Non-pigmented ciliary epithelial cell (primary cell): Measurements from ENCODE around the gene EIF2S3B.
"Not testable (repeated sequence)": the region's sequence is repeated elsewhere in the genome, so short reads cannot be mapped to it uniquely, and the experiment has no call there.

Experiments
- DNase-seq: peaks from one replicate; pipeline ENCODE4 v3.0.0-alpha.2; 2010; ENCODE audit warnings: low read depth

The EIF2S3B gene

GRCh38 chr12:10505620-10506019 is at the start of gene EIF2S3B:
TSS of gene EIF2S3B (plus strand) at chr12:10505890. CDS start at chr12:10505903, 13 bp downstream.
- no peak for DNase-seq

GRCh38 chr12:10456856-10457255 is 48.8 kb upstream of the EIF2S3B start:
- no peak for DNase-seq

DNA sequence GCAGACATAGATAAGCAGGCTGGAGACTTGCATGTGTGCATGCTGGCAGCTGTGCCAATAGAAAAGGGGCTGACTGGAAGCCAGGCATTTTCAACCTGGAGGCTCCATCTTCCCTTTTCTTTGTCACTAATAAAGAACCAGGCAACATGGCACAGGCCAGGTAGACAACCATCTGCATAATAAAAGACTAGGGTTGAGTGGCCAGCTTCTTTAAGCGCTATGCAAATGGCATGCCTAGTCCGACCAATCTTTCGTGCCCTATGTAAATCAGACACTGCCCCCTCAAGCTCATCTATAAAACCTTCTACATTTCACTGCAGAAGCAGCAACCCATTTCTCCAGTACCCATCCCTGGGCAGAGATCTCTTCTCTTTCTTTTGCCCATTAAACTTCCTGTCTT is 47.9 kb upstream of the EIF2S3B start:
- no peak for DNase-seq

DNA sequence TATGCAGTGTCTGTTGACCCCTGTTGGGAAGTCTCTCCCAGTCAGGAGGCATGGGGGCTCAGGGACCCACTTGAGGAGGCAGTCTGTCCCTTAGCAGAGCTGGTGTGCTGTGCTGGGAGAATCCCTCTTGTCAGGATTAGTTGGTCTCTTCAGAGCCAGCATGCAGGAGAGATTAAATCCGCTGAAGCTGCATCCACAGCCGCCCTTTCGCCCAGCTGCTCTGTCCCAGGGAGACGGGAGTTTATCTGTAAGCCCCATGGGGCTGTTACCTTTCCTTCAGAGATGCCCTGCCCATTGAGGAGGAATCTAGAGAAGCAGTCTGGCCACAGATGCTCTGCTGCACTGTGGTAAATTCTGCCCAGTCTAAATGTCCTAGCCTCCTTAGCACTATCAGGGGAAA is 39.4 kb upstream of the EIF2S3B start:
- DNase-seq: no peak

GRCh38 chr12:10469701-10470100 is 36.0 kb upstream of the EIF2S3B start:
- no peak for DNase-seq

GRCh38 chr12:10472808-10473207 is 32.9 kb upstream of the EIF2S3B start:
- not testable (repeated sequence) for DNase-seq

- not testable (repeated sequence) for DNase-seq
Observed at GRCh38 chr12:10481901-10482300, 23.8 kb upstream of the EIF2S3B start.

- DNase-seq: not testable (repeated sequence)
Observed at GRCh38 chr12:10487328-10487727, 18.4 kb upstream of the EIF2S3B start.

DNA sequence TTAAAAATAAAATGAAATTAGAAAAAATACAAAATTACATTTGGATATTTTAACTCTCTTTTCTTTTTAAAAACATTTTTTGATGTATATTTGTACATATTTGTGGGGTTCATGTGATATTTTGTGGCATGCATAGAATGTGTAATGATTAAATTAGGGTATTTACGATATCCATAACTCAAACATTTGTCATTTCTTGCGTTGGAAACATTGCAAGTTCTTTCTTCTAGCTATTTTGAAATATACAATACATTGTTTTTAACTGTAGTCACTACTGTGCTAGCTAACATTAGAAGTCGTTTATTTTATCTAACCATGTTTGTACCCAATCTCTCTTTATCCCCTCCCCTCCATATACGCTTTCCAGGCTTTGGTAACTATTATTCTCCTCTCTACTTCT is 13.9 kb upstream of the EIF2S3B start:
- no peak for DNase-seq

DNA sequence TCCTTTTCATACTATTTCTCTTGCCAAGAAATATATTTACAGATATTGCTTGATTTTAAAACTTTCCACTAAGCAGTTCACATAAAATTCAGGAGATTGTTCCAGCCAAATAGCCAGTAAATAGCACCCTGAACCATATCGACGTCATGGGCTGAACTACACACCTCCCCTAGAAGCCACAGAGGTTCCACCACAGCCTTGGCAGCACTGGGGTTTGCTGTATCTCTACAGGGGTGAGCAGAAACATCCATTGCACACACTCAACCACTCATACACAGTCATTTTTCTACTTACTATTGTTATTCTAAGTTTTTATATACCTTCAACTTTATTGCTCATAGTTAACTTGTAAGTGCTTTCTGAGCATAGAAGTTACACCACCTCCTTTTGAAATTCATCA is 8.1 kb upstream of the EIF2S3B start:
- DNase-seq: no peak

- DNase-seq: no peak
Observed at GRCh38 chr12:10498042-10498441, 7.6 kb upstream of the EIF2S3B start.

DNA sequence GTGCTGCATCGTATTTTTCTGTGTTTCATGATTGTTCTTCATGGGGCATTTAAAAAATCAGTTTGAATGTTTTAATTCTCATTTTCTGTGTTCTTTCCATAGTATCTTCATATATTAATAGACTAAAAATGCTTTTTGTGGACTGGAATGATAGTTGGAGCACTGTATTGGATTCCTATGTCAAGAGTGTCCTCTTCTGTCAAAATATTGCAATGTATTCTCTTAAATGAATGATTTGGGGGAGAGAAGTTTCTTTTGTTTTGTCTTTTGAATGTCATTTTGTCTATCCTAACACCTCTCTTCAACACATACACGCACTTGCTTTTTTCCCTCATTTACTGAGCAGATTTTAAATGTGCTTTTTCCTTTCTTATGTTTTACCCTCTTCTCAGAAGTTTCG is 4.7 kb upstream of the EIF2S3B start:
- DNase-seq: no peak

DNA sequence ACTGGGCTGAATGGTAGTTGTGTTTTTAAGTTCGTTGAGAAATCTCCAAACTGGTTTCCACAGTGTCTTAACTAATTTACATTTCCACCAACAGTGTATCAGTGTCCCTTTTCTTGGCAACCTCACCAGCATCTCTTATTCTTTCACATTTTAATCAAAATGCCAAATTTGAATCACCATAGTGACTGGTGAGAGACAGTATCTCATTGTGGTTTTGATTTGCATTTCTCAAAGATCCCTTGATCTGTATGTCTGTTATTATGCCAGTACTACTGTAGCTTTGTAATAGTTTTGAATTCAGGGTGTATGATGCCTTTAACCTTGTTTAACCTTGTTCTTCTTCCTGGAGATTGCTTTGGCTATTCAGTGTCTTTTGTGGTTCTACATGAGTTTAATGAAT is 2.2 kb upstream of the EIF2S3B start:
- no peak for DNase-seq

GRCh38 chr12:10511756-10512355 is 6.2 kb downstream of the EIF2S3B start:
- DNase-seq: no peak

DNA sequence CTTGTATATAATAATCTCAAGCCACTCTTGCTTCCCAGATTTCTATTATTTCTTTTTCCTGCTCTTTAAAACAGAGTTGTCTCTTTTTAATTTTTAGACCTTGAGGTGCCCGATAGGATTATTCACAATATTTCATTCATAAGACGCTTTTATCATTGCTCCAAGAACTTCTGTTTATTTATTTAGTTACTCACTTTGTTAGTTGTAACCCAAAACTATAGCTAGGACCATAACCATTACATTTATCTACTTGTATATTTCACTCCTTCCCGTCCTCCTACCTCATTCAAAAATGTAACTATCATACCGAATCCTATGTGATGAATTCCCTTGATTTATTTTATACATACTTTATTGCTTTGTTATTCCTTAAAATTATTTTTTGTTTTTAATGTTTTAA is 7.1 kb downstream of the EIF2S3B start:
- DNase-seq: no peak

DNA sequence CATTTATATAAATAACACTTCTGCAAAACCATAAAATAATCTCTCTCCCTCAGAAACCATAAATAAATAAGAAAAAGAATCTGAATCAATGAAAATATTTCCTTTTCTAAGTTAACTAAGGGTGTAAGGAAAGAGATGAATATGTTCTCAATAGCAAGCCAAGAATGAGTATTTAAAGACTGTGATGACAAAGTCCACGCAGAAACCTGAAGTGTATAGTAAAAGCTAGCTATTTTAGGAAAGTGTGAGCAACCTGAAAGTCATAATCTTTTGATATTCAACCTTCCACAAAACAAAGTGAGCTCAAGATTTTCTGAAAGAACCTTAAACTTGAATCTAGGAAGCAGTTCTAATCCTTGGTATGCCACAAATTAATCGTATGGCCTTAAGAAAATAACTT is 15.9 kb downstream of the EIF2S3B start:
- DNase-seq: no peak

DNA sequence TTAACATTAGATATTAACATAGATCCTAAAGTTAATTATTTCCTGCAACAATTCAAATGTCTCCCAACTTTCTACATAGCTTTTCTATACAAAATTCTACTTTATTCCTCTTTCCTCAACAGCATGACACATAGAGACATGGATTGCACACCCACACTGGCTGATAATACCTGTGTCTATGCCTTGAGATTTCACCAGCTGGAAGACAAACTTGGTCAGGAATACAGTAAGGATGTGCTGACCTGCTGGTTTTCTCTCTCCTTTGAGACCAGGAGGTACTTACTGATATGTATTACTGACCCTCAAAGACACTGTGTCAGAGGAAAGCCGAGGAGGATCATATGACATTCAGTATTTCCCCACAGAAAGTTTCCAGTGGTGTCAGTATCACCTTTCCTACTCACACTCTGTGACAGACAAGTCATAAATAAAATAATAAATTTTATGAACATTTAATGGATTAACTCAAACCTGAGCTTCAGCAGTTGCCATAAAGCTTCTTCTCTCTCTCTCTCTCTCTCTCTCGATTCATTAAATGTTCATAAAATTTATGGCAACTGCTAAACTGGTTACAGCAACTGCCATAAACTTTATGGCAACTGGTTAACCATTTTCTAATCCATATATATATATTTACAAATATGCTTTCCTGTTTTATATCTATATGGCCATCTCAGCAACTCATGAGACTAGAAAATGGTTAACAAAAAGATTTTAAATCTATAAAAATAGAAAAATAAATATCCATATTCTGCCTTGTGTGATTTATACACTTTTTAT is 22.7 kb downstream of the EIF2S3B start:
- no peak for DNase-seq

DNA sequence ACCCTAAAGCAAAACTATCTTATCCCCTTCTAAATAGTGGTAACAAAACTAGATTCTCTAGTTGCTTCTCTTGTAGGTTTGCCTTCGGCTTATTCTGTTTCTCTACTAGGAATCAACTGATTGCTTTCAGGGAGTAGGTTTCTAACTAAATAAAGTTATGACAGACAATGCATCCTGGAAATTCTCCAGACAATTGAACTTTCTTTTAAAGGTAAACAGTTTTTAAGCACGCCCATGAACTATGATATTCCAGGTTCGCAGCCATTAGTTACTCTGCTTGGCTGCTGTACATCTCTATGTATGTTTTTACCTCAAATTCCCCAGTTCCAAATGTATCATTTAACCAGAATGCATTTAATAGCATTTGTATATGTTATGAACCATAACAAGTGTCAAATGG is 23.9 kb downstream of the EIF2S3B start:
- DNase-seq: no peak

- no peak for DNase-seq
Observed at GRCh38 chr12:10537721-10538120, 32.0 kb downstream of the EIF2S3B start.

- no peak for DNase-seq
Observed at GRCh38 chr12:10540776-10541205, 35.1 kb downstream of the EIF2S3B start.

- DNase-seq: no peak
Observed at GRCh38 chr12:10543499-10543898, 37.8 kb downstream of the EIF2S3B start.

GRCh38 chr12:10551375-10551774 is 45.7 kb downstream of the EIF2S3B start:
- no peak for DNase-seq

GRCh38 chr12:10553148-10553547 is 47.5 kb downstream of the EIF2S3B start:
- no peak for DNase-seq

- no peak for DNase-seq
Observed at GRCh38 chr12:10554228-10554755, 48.6 kb downstream of the EIF2S3B start.
